IPS-20b (cell line): ENCODE data around the gene LRCH1.

Experiments used
- H3K27ac ChIP-seq: one replicate; pipeline ENCODE4 v1.5.1; 2013; ENCODE audit warnings: low read length
- H3K27me3 ChIP-seq: 2 replicates; pipeline ENCODE4 v1.6.1; 2013; ENCODE audit warnings: mild to moderate bottlenecking, low read length, inconsistent platforms; ENCODE audit not compliant: insufficient read depth
- H3K36me3 ChIP-seq: 2 replicates; pipeline ENCODE4 v1.6.1; 2013; ENCODE audit warnings: low read depth, mild to moderate bottlenecking, inconsistent platforms, low read length, moderate library complexity; ENCODE audit not compliant: insufficient read depth
- H3K4me1 ChIP-seq: 2 replicates; pipeline ENCODE4 v1.6.1; 2013; ENCODE audit warnings: mild to moderate bottlenecking, control low read depth, inconsistent platforms, low read length, moderate library complexity; ENCODE audit not compliant: insufficient read depth
- H3K4me3 ChIP-seq: 2 replicates; pipeline ENCODE4 v1.5.1; 2013; ENCODE audit warnings: mild to moderate bottlenecking, low read length, inconsistent platforms
- H3K9ac ChIP-seq: 2 replicates; pipeline ENCODE4 v1.6.1; 2013; ENCODE audit warnings: low read depth, mild to moderate bottlenecking, inconsistent platforms, low read length, moderate library complexity
- H3K9me3 ChIP-seq: 2 replicates; pipeline ENCODE4 v1.6.1; 2013; ENCODE audit warnings: mild to moderate bottlenecking, low read depth, low read length, inconsistent platforms; ENCODE audit not compliant: insufficient read depth

Gene LRCH1

GRCh38 chr13:46522748-46523030, 30.3 kb upstream of the LRCH1 start:
- Histone ChIP-seq H3K9me3 (peaks cover 9% of the 10 kb centered on the region), H3K36me3 (no peaks in the 10 kb centered on the region), H3K4me3 (no peak overlapping the region), H3K4me1 (no peaks in the 10 kb centered on the region), H3K9ac (no peak overlapping the region), H3K27me3 (no peaks in the 10 kb centered on the region), H3K27ac (no peak overlapping the region)

DNA sequence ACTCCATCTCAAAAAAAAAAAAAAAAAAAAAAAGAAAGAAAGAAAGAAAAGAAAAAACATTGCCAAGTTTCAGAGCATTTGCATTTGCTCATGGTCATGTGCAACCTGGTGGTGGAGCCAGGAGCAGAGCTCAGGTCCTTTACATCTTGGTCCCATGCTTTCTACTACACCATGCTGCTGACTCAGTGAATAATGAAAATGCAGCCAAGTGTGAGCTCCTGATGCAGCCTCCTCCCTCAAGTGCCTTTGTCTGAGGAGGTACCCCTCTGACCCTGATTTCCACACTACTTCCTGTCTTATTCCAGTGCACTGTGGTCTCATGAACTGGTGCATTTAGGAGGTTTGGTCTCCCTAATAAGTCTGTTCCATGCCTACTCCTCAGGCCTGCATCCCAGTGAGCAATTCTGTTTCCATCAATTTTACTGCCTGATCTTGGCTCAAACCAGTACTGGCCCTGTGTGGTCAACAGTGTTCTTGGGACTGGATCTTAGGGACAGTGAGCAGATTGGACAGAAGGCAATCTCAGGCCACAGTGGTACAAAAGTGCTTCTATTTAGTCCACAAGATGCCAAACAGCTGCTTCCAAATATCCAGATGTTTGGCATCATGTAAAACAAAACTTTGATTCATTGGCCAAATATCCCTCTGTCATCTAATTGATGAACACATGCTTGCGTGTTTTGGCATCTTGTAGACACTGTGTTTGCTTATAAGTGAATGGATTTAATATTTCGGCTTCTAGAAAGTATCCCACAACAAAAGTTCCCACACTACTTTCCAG, 28.8 kb upstream of the LRCH1 start:
- Histone ChIP-seq H3K27ac (no peak overlapping the region), H3K27me3 (no peaks in the 10 kb centered on the region), H3K9ac (no peak overlapping the region), H3K36me3 (no peaks in the 10 kb centered on the region), H3K9me3 (peaks cover 9% of the 10 kb centered on the region), H3K4me1 (no peaks in the 10 kb centered on the region), H3K4me3 (no peak overlapping the region)

DNA sequence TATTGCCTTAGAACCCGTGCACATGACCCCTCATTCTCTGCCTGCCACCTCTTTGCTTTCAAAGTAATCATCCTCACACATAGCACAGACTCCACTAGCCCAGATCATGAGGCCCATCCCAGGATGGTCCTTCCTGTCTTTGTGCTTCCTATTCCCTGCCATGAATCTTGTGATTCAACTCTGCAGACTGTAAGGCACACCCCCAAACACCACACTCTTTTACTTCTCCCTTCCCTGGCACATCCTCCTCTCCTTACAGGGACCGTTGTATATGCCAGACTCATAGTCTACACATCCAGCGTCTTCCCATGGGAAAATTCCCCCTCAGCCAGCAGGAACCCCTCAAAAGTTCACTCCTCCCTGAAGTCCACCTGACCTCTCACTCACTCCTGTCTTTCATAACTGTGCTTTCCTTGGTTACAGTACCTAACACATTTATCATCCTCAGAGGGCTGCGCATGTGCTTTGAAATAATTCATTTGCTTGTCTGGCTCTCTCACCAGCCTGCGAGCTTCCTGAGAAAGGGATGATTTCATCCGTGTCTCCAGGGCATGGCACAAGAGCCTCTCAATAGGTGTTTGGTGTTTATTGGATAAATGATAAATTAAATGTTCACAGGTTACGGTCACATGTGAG, 26.8 kb upstream of the LRCH1 start:
- Histone ChIP-seq H3K4me1 (no peaks in the 10 kb centered on the region), H3K36me3 (no peaks in the 10 kb centered on the region), H3K27me3 (no peaks in the 10 kb centered on the region), H3K9me3 (peaks cover 7% of the 10 kb centered on the region; the same call in 1 of the 2 replicates), H3K9ac (no peak overlapping the region), H3K27ac (no peak overlapping the region), H3K4me3 (no peak overlapping the region)

- no peak overlapping the region for H3K27ac ChIP-seq
- no peak overlapping the region for H3K9ac ChIP-seq
- H3K4me3 ChIP-seq: no peak overlapping the region
These were observed 26.2 kb upstream of the LRCH1 start for GRCh38 chr13:46526740-46527139.

GRCh38 chr13:46527237-46527636, 25.7 kb upstream of the LRCH1 start:
- Histone ChIP-seq H3K36me3 (no peaks in the 10 kb centered on the region), H3K9me3 (no peaks in the 10 kb centered on the region), H3K9ac (no peak overlapping the region), H3K4me3 (no peak overlapping the region), H3K27ac (no peak overlapping the region), H3K27me3 (no peaks in the 10 kb centered on the region), H3K4me1 (no peaks in the 10 kb centered on the region)

More at GRCh38 chr13:46526740-46527139, 26.2 kb upstream of the LRCH1 start:
- H3K4me1 ChIP-seq: no peaks in the 10 kb centered on the region
- H3K36me3 ChIP-seq: no peaks in the 10 kb centered on the region
- 0 out of 2 replicates have a peak, but pooled peaks cover 1% of the 10 kb centered on the region for H3K9me3 ChIP-seq
- no peaks in the 10 kb centered on the region for H3K27me3 ChIP-seq

GRCh38 chr13:46529216-46529919, 23.6 kb upstream of the LRCH1 start:
- no peaks in the 10 kb centered on the region for H3K9me3 ChIP-seq
- no peaks in the 10 kb centered on the region for H3K27me3 ChIP-seq
- H3K36me3 ChIP-seq: no peaks in the 10 kb centered on the region
- H3K4me1 ChIP-seq: no peaks in the 10 kb centered on the region
- H3K27ac ChIP-seq: no peak overlapping the region
- H3K4me3 ChIP-seq: no peak overlapping the region
- H3K9ac ChIP-seq: no peak overlapping the region

GRCh38 chr13:46530084-46530935, 22.7 kb upstream of the LRCH1 start:
- Histone ChIP-seq H3K9ac (no peak overlapping the region), H3K27ac (no peak overlapping the region), H3K4me1 (no peaks in the 10 kb centered on the region), H3K27me3 (no peaks in the 10 kb centered on the region), H3K4me3 (no peak overlapping the region), H3K36me3 (no peaks in the 10 kb centered on the region), H3K9me3 (no peaks in the 10 kb centered on the region)

GRCh38 chr13:46531953-46532352, 21.0 kb upstream of the LRCH1 start:
- Histone ChIP-seq H3K27ac (no peak overlapping the region), H3K9ac (no peak overlapping the region), H3K9me3 (no peaks in the 10 kb centered on the region), H3K36me3 (no peaks in the 10 kb centered on the region), H3K27me3 (no peaks in the 10 kb centered on the region), H3K4me3 (no peak overlapping the region), H3K4me1 (no peaks in the 10 kb centered on the region)

DNA sequence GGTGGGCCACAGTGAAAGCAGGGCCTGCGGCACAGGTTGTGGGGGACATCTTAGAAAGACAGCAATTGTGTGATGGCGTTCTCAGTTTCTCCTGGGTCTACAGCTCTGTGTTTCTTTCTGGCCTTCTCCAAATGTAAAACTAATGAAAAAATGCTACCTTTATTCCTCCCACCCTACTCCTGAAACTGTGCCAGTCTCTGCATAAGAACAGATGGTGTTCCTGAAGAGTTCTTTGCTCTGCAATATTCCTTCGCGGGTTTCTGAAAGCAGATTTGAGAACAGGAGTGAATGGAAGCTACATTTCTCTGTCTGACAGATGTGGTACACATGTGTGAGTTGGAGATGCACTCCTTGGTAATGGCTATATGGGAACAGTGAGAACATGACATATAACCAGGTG, 18.0 kb upstream of the LRCH1 start:
- no peaks in the 10 kb centered on the region for H3K27me3 ChIP-seq
- H3K9ac ChIP-seq: no peak overlapping the region
- no peak overlapping the region for H3K4me3 ChIP-seq
- no peaks in the 10 kb centered on the region for H3K9me3 ChIP-seq
- no peaks in the 10 kb centered on the region for H3K4me1 ChIP-seq
- H3K36me3 ChIP-seq: no peaks in the 10 kb centered on the region
- H3K27ac ChIP-seq: no peak overlapping the region

- Histone ChIP-seq H3K4me3 (no peak overlapping the region), H3K9ac (no peak overlapping the region), H3K27me3 (no peaks in the 10 kb centered on the region), H3K4me1 (no peaks in the 10 kb centered on the region), H3K9me3 (no peaks in the 10 kb centered on the region), H3K36me3 (no peaks in the 10 kb centered on the region), H3K27ac (no peak overlapping the region)
These were observed 17.1 kb upstream of the LRCH1 start for GRCh38 chr13:46535825-46536224.

DNA sequence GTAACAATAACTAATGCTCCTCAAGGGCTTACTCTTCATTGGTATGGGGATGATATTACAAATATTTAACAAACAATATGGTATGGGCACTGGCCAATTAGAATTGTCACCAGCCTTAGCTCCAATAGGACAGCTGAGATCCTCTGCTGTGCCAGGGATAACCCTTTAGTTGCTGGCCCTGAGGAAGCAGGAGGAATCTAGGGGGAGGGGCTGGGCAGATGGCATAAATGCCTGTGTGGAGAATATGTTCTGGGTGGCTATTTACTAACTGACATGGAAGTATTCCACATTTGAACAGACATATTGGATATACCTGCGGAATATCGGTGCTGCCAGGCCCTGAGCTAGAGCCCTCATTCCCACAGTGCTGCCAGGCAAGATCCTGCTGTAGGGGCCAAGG, 16.6 kb upstream of the LRCH1 start:
- no peaks in the 10 kb centered on the region for H3K4me1 ChIP-seq
- H3K27ac ChIP-seq: no peak overlapping the region
- H3K9me3 ChIP-seq: no peaks in the 10 kb centered on the region
- H3K36me3 ChIP-seq: no peaks in the 10 kb centered on the region
- no peak overlapping the region for H3K9ac ChIP-seq
- no peak overlapping the region for H3K4me3 ChIP-seq
- no peaks in the 10 kb centered on the region for H3K27me3 ChIP-seq
